Spleen (tissue), 7 donors: Measurements from ENCODE around the gene TSHR.

Source experiments
- CTCF ChIP-seq, 11 experiments: fragments of 200-600 bp in 7 of 11; fragments of 450-650 bp in 4 of 11; sonication (generic) in 4 of 11; IDR thresholded peaks in 8 of 11; conservative IDR thresholded peaks in 3 of 11; 1 replicate in 7 of 11; 2 replicates in 4 of 11; pipeline versions ENCODE4 v1.4.0 to v1.8.0; 2016 to 2021; ENCODE audit warnings: antibody characterized with exemption in 11 of 11, inconsistent platforms in 4 of 11, mild to moderate bottlenecking in 1 of 11
- POLR2A ChIP-seq, 3 donors: fragments of 450-650 bp; IDR thresholded peaks; one replicate each; pipeline ENCODE4 v1.5.1; 2017; ENCODE audit warnings: antibody characterized with exemption in 3 of 3, mild to moderate bottlenecking in 1 of 3
- POLR2AphosphoS5 ChIP-seq, 3 donors: sonication (generic); formaldehyde crosslinking; IDR thresholded peaks; one replicate each; pipeline ENCODE4 v1.5.1; 2017; ENCODE audit warnings: antibody characterized with exemption in 3 of 3
- donor health status: DM: no; HTN: no; CAD: no; lungs with moderate emphysema.
- donor health status: DM: no; HTN: no; CAD: no.
- donor health status: DM: no; HTN: no; CAD: no.

GRCh38 chr14:81051547-81051946 lies 96.1 kb downstream of the TSHR start:
- no peak for TF ChIP-seq CTCF (IDR thresholded peaks at IDR 0.05 in 8 of 11, conservative IDR thresholded peaks at IDR 0.05 in 3 of 11)
- TF ChIP-seq POLR2A (IDR thresholded peaks at IDR 0.05): no peak
- TF ChIP-seq POLR2AphosphoS5 (IDR thresholded peaks at IDR 0.05): no peak
